Measurements from ENCODE around the gene SEMA4D.

The SEMA4D gene

DNA sequence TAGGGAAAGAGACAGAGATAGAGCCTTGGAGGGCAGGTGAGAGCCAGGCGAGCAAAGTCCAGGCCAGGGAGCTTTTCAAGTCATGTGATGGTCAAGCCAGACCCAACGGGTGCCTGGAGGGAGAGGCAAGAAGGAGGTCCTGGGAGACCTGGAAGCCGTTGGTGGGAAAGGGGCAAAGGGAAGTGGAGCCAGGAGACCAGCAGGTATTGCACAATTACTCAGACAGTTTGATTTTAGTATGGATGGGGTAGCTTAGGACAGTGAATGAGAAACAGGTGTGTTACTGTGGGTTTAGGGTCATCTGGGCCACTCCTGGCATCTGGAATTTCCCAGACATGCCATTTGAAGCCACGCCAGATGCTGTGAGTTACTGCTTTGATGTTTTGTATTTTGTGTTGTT lies 174.5 kb downstream of the SEMA4D start:
- TF ChIP-seq, protein P1, sequence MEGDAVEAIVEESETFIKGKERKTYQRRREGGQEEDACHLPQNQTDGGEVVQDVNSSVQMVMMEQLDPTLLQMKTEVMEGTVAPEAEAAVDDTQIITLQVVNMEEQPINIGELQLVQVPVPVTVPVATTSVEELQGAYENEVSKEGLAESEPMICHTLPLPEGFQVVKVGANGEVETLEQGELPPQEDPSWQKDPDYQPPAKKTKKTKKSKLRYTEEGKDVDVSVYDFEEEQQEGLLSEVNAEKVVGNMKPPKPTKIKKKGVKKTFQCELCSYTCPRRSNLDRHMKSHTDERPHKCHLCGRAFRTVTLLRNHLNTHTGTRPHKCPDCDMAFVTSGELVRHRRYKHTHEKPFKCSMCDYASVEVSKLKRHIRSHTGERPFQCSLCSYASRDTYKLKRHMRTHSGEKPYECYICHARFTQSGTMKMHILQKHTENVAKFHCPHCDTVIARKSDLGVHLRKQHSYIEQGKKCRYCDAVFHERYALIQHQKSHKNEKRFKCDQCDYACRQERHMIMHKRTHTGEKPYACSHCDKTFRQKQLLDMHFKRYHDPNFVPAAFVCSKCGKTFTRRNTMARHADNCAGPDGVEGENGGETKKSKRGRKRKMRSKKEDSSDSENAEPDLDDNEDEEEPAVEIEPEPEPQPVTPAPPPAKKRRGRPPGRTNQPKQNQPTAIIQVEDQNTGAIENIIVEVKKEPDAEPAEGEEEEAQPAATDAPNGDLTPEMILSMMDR (IDR thresholded peaks at IDR 0.05; ENCODE audit: borderline replicate concordance, control extremely low read depth, extremely low read depth, insufficient read depth, missing control alignments): no peak
- in situ Hi-C loops (cut with MboI; ENCODE audit: low sequenced_read_pairs, unreplicated experiment): no loop called here
- no peak for DNase-seq (ENCODE audit: low spot score)

DNA sequence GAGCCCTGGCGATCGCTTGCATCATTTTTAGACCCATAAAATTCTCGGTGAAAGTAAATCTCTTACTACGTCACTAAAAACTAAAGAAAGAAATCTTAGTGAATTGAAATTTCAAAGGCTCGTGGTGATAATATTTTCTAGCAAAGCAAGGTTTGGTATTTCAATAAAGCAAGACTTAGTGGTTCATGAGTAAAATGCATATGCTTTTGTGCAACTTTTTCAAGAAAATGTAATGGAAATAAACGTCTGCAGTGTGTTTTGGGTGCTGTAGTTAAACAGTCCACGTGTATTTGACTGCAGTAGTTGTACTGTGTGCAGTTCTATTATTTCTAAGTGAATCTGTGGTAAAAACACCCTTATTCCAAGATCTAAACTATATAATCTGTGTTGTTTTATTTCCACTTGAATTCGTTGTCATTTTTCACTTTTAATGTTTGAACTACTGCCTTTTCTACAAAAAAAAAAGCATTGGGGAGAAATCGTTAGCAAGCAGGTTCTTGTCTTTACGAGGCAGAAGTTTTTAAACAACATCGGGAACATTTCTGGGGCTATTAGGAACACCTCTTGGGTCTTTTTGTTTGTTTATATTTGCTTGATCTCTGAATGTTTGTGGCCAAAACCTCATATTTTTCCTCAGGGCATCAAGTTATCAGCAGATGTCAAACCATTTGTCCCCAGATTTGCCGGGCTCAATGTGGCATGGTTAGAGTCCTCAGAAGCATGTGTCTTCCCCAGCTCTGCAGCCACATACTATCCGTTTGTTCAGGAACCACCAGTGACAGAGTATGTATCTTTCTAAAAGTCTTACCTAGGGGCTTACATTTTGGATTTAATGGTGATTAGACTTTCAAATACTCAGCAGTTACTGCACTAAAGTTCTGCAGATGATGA lies 178.7 kb downstream of the SEMA4D start:
- TF ChIP-seq, protein P1 (IDR thresholded peaks at IDR 0.05; ENCODE audit: borderline replicate concordance, control extremely low read depth, extremely low read depth, insufficient read depth, missing control alignments): no peak
- no peak for DNase-seq (ENCODE audit: low spot score)
- in situ Hi-C loops (cut with MboI; ENCODE audit: low sequenced_read_pairs, unreplicated experiment): no loop called here

DNA sequence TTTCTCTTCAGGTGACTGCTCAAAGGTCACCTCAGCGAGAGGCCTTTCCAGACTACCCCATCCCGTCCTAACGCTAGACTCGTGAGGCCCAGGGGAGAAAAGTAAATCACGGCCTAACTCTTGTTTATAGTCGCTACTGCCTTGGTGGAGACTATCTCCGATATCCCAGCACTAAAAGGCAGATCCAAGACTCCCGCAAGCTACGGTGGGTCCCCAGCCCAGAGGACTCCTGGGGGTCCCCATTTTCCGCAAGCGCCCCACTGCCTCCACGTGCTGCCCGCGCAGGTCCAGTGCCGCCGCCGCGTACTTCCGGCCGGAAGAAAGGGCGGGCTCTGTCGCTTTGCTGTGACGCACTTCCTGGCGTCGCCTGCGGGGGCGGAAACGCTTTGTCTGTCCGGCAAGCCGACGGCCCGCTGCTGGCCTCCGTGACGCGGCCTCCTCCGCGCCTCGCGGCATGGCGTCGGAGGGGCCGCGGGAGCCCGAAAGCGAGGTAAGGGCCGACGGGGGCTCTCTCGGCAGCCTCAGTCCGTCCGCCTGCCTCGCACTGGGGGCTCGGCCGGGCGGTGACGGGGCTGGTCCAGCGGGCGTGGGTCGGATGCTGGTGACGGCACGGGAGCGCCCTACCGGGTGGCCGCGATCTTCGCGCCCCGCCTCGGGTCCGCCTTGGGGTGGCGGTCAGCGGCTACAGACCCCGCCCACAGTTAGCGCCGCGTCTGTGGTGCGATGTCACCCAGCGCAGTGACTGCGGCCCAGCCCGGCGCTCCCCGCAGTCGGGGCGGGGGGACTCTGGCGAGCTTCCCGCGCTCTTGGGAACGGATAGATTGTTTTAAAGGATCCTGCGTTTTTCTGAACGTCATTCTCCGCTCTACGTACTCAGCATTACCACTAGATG lies 179.5 kb downstream of the SEMA4D start, which contains the start of gene SECISBP2:
Gene SECISBP2, plus strand, starts transcription at position 378 of the 892 bp plus-strand sequence. Its CDS starts 77 bp downstream, at position 455.
- in situ Hi-C loops (cut with MboI; ENCODE audit: low sequenced_read_pairs, unreplicated experiment): no loop called here
- DNase-seq (ENCODE audit: low spot score): peak; percentile 90
- TF ChIP-seq, protein P1 (IDR thresholded peaks at IDR 0.05; ENCODE audit: borderline replicate concordance, control extremely low read depth, extremely low read depth, insufficient read depth, missing control alignments): peak; percentile 45

DNA sequence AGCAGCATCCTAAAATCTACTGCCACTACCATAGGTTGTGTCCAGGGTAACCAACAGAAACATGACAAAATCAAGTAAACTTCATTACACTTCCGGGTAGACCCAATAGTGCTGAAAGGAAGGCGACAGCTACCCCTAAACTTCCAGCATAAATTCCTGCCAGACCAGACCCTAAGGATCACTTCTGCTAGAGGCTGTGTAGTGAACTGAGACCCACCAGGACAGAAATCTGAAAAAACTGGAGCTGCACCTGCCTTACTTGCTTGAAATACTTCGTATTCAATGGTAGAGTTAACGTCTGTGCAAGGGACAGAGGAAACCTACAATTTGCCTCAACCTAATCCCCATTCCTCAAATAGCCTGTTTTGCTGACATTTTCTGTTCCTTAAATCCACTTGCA lies 180.6 kb downstream of the SEMA4D start:
- no peak for DNase-seq (ENCODE audit: low spot score)
- TF ChIP-seq, protein P1 (IDR thresholded peaks at IDR 0.05; ENCODE audit: borderline replicate concordance, control extremely low read depth, extremely low read depth, insufficient read depth, missing control alignments): no peak
- in situ Hi-C loops (cut with MboI; ENCODE audit: low sequenced_read_pairs, unreplicated experiment): no loop called here

DNA sequence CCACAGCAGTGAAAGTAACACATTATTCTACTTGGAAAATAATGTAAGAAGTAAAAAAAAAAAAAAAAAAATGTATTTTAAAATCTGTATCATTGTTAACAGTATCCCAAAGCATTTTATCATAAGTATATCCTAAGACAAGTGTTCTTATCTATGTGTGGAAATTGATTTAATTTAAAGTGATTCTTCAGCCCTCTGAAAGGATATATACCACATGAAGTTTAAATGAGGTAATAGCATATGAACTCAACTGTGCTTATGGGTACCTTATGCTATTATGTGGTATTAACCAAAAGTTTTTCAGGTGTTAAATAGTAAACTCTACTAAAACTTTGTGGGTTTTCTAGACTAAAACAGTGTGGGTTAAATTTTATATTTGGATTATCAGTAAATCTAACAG lies 182.4 kb downstream of the SEMA4D start:
- in situ Hi-C loops (cut with MboI; ENCODE audit: low sequenced_read_pairs, unreplicated experiment): no loop called here
- DNase-seq (ENCODE audit: low spot score): no peak
- TF ChIP-seq, protein P1 (IDR thresholded peaks at IDR 0.05; ENCODE audit: borderline replicate concordance, control extremely low read depth, extremely low read depth, insufficient read depth, missing control alignments): no peak

DNA sequence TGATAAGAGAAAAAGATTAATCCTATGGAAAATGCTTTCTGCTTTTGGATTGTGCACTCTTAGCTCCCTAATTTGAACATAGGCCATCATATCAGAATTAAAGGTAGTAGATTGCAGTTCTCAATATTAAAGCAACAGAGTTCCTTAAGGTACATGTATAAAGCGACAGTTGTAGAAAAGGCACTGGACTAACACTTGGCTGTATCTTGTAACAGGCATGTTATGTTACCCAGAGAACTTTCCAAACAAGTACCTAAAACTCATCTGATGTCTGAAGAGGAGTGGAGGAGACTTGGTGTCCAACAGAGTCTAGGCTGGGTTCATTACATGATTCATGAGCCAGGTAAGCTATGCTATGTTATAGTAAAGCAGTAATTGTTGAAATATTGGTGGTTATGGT lies 183.0 kb downstream of the SEMA4D start:
- TF ChIP-seq, protein P1 (IDR thresholded peaks at IDR 0.05; ENCODE audit: borderline replicate concordance, control extremely low read depth, extremely low read depth, insufficient read depth, missing control alignments): no peak
- in situ Hi-C loops (cut with MboI; ENCODE audit: low sequenced_read_pairs, unreplicated experiment): no loop called here
- no peak for DNase-seq (ENCODE audit: low spot score)
